ENCODE results near the gene OR2V2. TPM values are rescaled to one million over a fixed set of nuclear protein-coding genes. Genes with fewer than 3 reads are reported as not detected.
"Not testable (repeated sequence)": the region's sequence is repeated elsewhere in the genome, so short reads cannot be mapped to it uniquely, and the experiment has no call there.

The OR2V2 gene
- total RNA-seq, 1 experiment from 2014 or later: not detected

- Histone ChIP-seq H3K9me2 (replicated peaks; ENCODE audit: low read length) (no peaks in the 10 kb centered on the region), H3K27ac (ENCODE audit: low read length) (peak overlapping the region; percentile 50), H3K27me3 (ENCODE audit: low read length) (no peaks in the 10 kb centered on the region), H4K20me1 (ENCODE audit: low read length) (no peaks in the 10 kb centered on the region), H3K9me3 (ENCODE audit: low read length) (no peaks in the 10 kb centered on the region), H3K4me3 (ENCODE audit: low read length) (peak overlapping the region; percentile 67), H3K4me2 (ENCODE audit: low read length) (peak overlapping the region; percentile 85), H3F3A (ENCODE audit: low read length, unreplicated experiment) (no peaks in the 10 kb centered on the region), H3K79me2 (ENCODE audit: low read length) (no peaks in the 10 kb centered on the region), H3K4me1 (ENCODE audit: insufficient read depth, low read length) (peaks cover 4% of the 10 kb centered on the region; the same call in 1 of the 2 replicates), H2AFZ (ENCODE audit: low read length) (peak overlapping the region; percentile 91), H3K36me3 (ENCODE audit: low read depth, low read length) (no peaks in the 10 kb centered on the region), H3K9ac (ENCODE audit: low read length) (peak overlapping the region; percentile 42)
- ChIA-PET CTCF (interaction anchor here (0.8 to 1.2 kb wide), 4 partner anchors 11 to 321 kb away, joined by 3 to 5 read pairs (median 3); no protein-coding TSS in a partner anchor), POLR2A (ENCODE audit: unreplicated experiment) (no interaction called here)
- peak; percentile 80 for DNase-seq
- ATAC-seq: peak; percentile 61
- TF ChIP-seq EZH2 (IDR thresholded peaks at IDR 0.05; ENCODE audit: low read length, unreplicated experiment) (no peak), EZH2phosphoT487 (IDR thresholded peaks at IDR 0.05; ENCODE audit: borderline replicate concordance, low read length) (no peak), CTCF (conservative IDR thresholded peaks at IDR 0.05; ENCODE audit: low read depth, low read length) (0 out of 2 replicates have a peak, but pooled peaks have one; percentile 31)
- intact Hi-C loops (cut with micrococcal nuclease): loop anchor here (5.0 kb wide), 3 partner anchors 121 to 391 kb away; no protein-coding TSS in a partner anchor
- BruUV-seq (replicated peaks): TSS peak; percentile 100
Observed at GRCh38 chr5:181173420-181174342, 26.3 kb downstream of the OR2V2 start.

- H4K20me1 ChIP-seq (ENCODE audit: low read length): no peaks in the 10 kb centered on the region
- ATAC-seq (no peak), DNase-seq (no peak)
- H3K79me2 ChIP-seq (ENCODE audit: low read length): no peaks in the 10 kb centered on the region
- no peaks in the 10 kb centered on the region for H3K36me3 ChIP-seq (ENCODE audit: low read depth, low read length)
- no TSS peak for BruUV-seq (replicated peaks)
- TF ChIP-seq CTCF (conservative IDR thresholded peaks at IDR 0.05; ENCODE audit: low read depth, low read length) (no peak), EZH2 (IDR thresholded peaks at IDR 0.05; ENCODE audit: low read length, unreplicated experiment) (no peak), EZH2phosphoT487 (IDR thresholded peaks at IDR 0.05; ENCODE audit: borderline replicate concordance, low read length) (no peak)
- H3F3A ChIP-seq (ENCODE audit: low read length, unreplicated experiment): no peaks in the 10 kb centered on the region
- H3K9me2 ChIP-seq (replicated peaks; ENCODE audit: low read length): no peaks in the 10 kb centered on the region
- H3K9ac ChIP-seq (ENCODE audit: low read length): no peak overlapping the region
- no peak overlapping the region for H2AFZ ChIP-seq (ENCODE audit: low read length)
- H3K27me3 ChIP-seq (ENCODE audit: low read length): no peaks in the 10 kb centered on the region
- ChIA-PET CTCF (no interaction called here), POLR2A (ENCODE audit: unreplicated experiment) (interaction anchor here (0.6 kb wide), 1 partner anchor 49 kb away, joined by 31 read pairs; no protein-coding TSS in a partner anchor)
- no peaks in the 10 kb centered on the region for H3K9me3 ChIP-seq (ENCODE audit: low read length)
- H3K4me3 ChIP-seq (ENCODE audit: low read length): no peak overlapping the region
- no peak overlapping the region for H3K4me2 ChIP-seq (ENCODE audit: low read length)
- no peak overlapping the region for H3K27ac ChIP-seq (ENCODE audit: low read length)
- intact Hi-C loops (cut with micrococcal nuclease): no loop called here
- H3K4me1 ChIP-seq (ENCODE audit: insufficient read depth, low read length): peaks cover 4% of the 10 kb centered on the region; the same call in 1 of the 2 replicates
Observed at GRCh38 chr5:181176254-181176952, 29.0 kb downstream of the OR2V2 start.

- H3K36me3 ChIP-seq (ENCODE audit: low read depth, low read length); ATAC-seq; H3K4me3 ChIP-seq (ENCODE audit: low read length); H3K9ac ChIP-seq (ENCODE audit: low read length); intact Hi-C loops (cut with micrococcal nuclease); POLR2A ChIA-PET (ENCODE audit: unreplicated experiment); H3K27me3 ChIP-seq (ENCODE audit: low read length); H3K9me3 ChIP-seq (ENCODE audit: low read length); H3K27ac ChIP-seq (ENCODE audit: low read length); H3F3A ChIP-seq (ENCODE audit: low read length, unreplicated experiment); H3K79me2 ChIP-seq (ENCODE audit: low read length); H3K4me2 ChIP-seq (ENCODE audit: low read length); H4K20me1 ChIP-seq (ENCODE audit: low read length); DNase-seq; H3K4me1 ChIP-seq (ENCODE audit: insufficient read depth, low read length); H3K9me2 ChIP-seq (replicated peaks; ENCODE audit: low read length); BruUV-seq (replicated peaks); H2AFZ ChIP-seq (ENCODE audit: low read length): not testable (repeated sequence)
- CTCF ChIA-PET: interaction anchor here (0.6 kb wide), 1 partner anchor 267 kb away, joined by 5 read pairs; no protein-coding TSS in a partner anchor
Observed at GRCh38 chr5:181177559-181177958, 30.2 kb downstream of the OR2V2 start.
